ENCODE results near the gene ARHGAP26. TPM values are rescaled to one million over a fixed set of nuclear protein-coding genes. Genes with fewer than 3 reads are reported as not detected.
"Not testable (repeated sequence)": the region's sequence is repeated elsewhere in the genome, so short reads cannot be mapped to it uniquely, and the experiment has no call there.

Gene ARHGAP26
- polyA plus RNA-seq, 1 donor from 2014 or later: 1.6 TPM

DNA sequence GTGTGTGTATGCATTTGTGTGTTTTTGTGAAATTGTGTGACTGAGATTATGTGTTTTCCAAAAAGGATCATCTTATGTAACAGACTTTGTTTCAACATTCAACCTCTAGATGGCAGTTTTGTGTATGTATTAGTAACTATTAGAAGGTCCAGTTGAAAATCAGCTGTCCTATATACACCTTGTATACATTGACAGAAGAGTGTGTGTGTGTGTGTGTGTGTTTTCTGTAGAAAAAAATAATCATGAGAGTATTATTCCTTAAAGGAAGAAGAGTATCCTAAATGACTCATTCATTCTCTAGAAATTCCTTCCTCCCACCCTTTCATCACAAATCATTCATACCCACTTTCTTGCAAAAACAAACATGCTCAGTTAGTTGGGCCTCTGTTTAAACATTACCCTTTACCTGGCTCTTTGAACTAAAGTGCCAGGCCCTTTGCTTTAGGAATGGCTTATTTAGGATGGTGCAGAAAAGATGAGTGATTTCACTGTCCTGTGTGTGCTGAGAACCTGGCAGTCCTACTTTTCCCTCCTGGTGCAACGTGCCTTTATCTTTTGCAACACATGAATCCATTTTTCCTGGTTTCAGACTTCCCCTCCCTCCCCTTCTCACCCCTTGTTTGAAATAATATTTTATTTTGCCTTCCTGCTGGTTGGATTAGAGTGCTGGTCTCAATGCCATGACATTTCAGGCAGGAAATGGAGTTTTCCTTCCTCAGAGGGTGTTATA is 152.2 kb downstream of the ARHGAP26 start:
- H3K4me3 Mint-ChIP-seq: no peak overlapping the region
- peak overlapping the region in 2 of 3 donors; percentile 3 to 84 for H3K27ac Mint-ChIP-seq
- peaks cover 0 to 4% (median 3%) of the 10 kb centered on the region in 3 donors for H3K4me1 Mint-ChIP-seq
- no peaks in the 10 kb centered on the region for H3K9me3 Mint-ChIP-seq
- H3K36me3 Mint-ChIP-seq: no peaks in the 10 kb centered on the region
- no peaks in the 10 kb centered on the region for H3K27me3 Mint-ChIP-seq

- Mint-ChIP-seq H3K27ac (peak overlapping the region in 1 of 3 donors; percentile 3), H3K27me3 (no peaks in the 10 kb centered on the region), H3K36me3 (no peaks in the 10 kb centered on the region), H3K4me3 (no peak overlapping the region), H3K9me3 (no peaks in the 10 kb centered on the region), H3K4me1 (peaks cover 0 to 4% (median 3%) of the 10 kb centered on the region in 3 donors)
These were observed 154.1 kb downstream of the ARHGAP26 start for GRCh38 chr5:142924135-142924883.

- Mint-ChIP-seq H3K4me3 (no peak overlapping the region), H3K36me3 (peaks cover 4% of the 10 kb centered on the region), H3K27ac (peak overlapping the region in 1 of 3 donors; percentile 88), H3K27me3 (peaks cover 2% of the 10 kb centered on the region), H3K9me3 (no peaks in the 10 kb centered on the region), H3K4me1 (peaks cover 0 to 4% (median 3%) of the 10 kb centered on the region in 3 donors)
These were observed 155.6 kb downstream of the ARHGAP26 start for GRCh38 chr5:142925795-142926194.

DNA sequence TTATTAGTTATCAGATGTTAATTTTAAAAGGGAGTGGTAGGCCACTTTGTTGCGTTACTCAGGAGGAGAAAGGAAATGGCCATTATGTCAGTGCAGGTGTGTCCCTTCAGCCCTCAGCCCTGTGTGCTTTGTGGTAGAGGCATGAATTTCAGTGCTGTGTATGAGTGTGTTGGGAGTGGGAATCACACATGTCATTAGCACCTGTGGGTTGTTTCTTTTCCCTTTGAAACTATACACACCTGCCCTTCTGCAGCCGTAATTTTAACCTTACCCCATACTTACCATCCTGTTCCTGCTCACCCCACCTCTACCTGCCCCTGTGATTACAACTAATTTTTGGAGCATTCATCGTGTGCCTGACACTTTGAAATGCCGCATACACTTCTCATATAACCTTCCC is 156.4 kb downstream of the ARHGAP26 start:
- Mint-ChIP-seq H3K27ac (peak overlapping the region in 1 of 3 donors; percentile 88), H3K9me3 (no peaks in the 10 kb centered on the region), H3K27me3 (peaks cover 2% of the 10 kb centered on the region), H3K4me1 (peaks cover 0 to 4% (median 3%) of the 10 kb centered on the region in 3 donors), H3K36me3 (peaks cover 9% of the 10 kb centered on the region), H3K4me3 (no peak overlapping the region)

DNA sequence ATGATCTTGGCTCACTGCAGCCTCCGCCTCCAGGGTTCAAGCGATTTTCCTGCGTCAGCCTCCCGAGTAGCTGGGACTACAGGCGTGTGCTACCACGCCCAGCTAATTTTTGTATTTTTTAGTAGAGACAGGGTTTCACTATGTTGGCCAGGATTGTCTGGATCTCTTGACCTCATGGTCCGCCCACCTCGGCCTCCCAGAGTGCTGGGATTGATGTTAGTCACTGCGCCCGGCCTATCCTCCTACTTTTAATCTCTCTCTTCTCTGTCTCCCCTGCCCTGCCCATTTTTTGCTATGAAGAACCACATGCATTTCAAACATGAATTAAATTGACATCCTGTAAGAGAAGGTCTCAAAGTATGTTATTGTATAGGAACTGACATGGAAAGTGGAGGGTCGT is 158.8 kb downstream of the ARHGAP26 start:
- not testable (repeated sequence) for H3K27me3 Mint-ChIP-seq, H3K4me3 Mint-ChIP-seq, H3K9me3 Mint-ChIP-seq, H3K4me1 Mint-ChIP-seq
- Mint-ChIP-seq H3K36me3 (peaks cover 11% of the 10 kb centered on the region), H3K27ac (peak overlapping the region in 1 of 3 donors; percentile 59)

DNA sequence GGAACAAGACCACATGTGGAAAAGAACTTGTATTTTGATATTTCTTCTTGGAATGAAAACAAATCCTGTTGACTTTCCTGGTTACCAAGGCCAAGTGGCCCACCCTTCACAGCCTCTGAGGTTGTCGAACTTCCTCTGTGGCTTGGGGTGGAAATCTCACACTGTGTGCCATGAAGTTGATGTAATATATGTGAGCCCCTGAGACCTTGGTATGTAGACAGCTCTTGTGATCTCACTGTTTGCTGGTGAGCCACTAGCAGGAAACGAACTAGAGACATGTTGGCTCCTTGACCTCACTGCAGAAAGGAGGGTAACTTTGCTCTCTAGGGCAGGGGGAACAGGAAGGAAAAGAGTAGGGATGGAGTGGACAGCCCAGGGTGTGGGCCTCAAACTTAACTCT is 159.4 kb downstream of the ARHGAP26 start:
- Mint-ChIP-seq H3K27ac (peak overlapping the region in 1 of 3 donors; percentile 59), H3K36me3 (peaks cover 13% of the 10 kb centered on the region), H3K4me3 (no peak overlapping the region), H3K4me1 (peaks cover 0 to 2% (median 1%) of the 10 kb centered on the region in 3 donors), H3K9me3 (no peaks in the 10 kb centered on the region), H3K27me3 (peaks cover 2% of the 10 kb centered on the region)

DNA sequence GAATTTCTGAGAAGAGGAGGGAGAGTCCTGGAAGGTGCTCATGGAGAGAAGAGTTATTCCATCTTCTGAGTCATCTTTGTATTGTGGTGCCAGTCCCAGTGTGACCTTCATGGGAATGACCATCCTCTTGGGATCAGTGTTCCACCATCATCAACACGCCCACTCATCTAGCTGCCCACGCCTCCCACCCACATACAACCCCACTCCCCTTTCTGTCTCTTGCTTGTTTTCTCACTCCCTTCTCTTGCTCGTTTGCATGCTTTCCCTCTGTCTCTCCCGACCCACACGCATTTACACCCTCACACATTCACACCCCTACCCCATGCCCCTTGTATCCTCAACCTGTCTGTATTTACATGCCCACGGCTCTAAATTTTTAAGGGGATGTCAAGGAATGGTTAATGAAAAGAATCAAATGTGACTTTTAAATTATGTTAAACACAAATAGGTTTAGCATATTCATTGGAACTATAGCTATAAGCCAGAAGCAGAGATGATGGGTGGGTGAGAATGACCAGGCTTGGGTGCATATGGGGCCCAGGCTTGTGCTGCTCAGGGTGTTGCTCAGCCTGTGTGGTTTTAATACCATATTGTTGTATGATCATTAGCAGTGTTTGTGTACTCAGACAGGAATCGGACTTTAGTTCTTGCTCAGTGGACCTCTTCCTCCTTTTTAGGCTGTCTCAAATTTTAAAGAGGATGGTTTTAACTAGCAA is 160.4 kb downstream of the ARHGAP26 start:
- peaks cover 14% of the 10 kb centered on the region for H3K36me3 Mint-ChIP-seq
- H3K27me3 Mint-ChIP-seq: peaks cover 2% of the 10 kb centered on the region
- no peaks in the 10 kb centered on the region for H3K9me3 Mint-ChIP-seq
- H3K4me1 Mint-ChIP-seq: peaks cover 2 to 6% (median 3%) of the 10 kb centered on the region in 3 donors
- H3K4me3 Mint-ChIP-seq: peak overlapping the region in 1 of 4 donors; percentile 48
- H3K27ac Mint-ChIP-seq: peak overlapping the region in 2 of 3 donors; percentile 53 to 59

- peaks cover 2% of the 10 kb centered on the region for H3K27me3 Mint-ChIP-seq
- peaks cover 7 to 10% (median 9%) of the 10 kb centered on the region in 3 donors for H3K4me1 Mint-ChIP-seq
- no peak overlapping the region for H3K27ac Mint-ChIP-seq
- no peaks in the 10 kb centered on the region for H3K9me3 Mint-ChIP-seq
- H3K4me3 Mint-ChIP-seq: no peak overlapping the region
- peaks cover 14% of the 10 kb centered on the region for H3K36me3 Mint-ChIP-seq
These were observed 161.9 kb downstream of the ARHGAP26 start for GRCh38 chr5:142931896-142932686.

- H3K4me1 Mint-ChIP-seq: peaks cover 7 to 10% (median 9%) of the 10 kb centered on the region in 3 donors
- H3K9me3 Mint-ChIP-seq: no peaks in the 10 kb centered on the region
- H3K4me3 Mint-ChIP-seq: no peak overlapping the region
- peaks cover 14% of the 10 kb centered on the region for H3K36me3 Mint-ChIP-seq
- no peak overlapping the region for H3K27ac Mint-ChIP-seq
- H3K27me3 Mint-ChIP-seq: peaks cover 2% of the 10 kb centered on the region
These were observed 164.0 kb downstream of the ARHGAP26 start for GRCh38 chr5:142934051-142934762.

DNA sequence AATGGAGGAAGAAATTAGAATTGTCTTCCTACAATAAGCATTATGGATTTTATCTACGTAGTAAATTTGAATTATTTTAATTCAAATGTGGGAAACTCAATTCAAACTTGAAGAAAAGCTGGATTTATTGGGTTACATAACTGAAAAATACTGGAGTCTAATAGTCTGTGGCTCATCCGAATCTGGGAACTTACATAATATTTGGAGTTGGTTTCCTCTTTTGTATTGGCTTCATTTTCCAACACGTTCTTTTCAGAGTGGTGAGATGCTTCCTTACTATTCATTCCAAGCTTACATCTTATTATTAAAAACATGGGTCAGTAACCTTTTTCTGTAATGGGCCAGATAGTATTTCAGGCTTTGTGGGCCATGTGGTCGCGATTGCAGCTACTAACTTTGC is 164.8 kb downstream of the ARHGAP26 start:
- no peaks in the 10 kb centered on the region for H3K9me3 Mint-ChIP-seq
- no peak overlapping the region for H3K27ac Mint-ChIP-seq
- H3K27me3 Mint-ChIP-seq: peaks cover 2% of the 10 kb centered on the region
- peaks cover 14% of the 10 kb centered on the region for H3K36me3 Mint-ChIP-seq
- H3K4me3 Mint-ChIP-seq: no peak overlapping the region
- H3K4me1 Mint-ChIP-seq: peaks cover 7 to 10% (median 9%) of the 10 kb centered on the region in 3 donors

- H3K4me1 Mint-ChIP-seq: peaks cover 7 to 10% (median 9%) of the 10 kb centered on the region in 3 donors
- H3K27me3 Mint-ChIP-seq: no peaks in the 10 kb centered on the region
- peaks cover 9% of the 10 kb centered on the region for H3K36me3 Mint-ChIP-seq
- H3K27ac Mint-ChIP-seq: no peak overlapping the region
- H3K9me3 Mint-ChIP-seq: peaks cover 0 to 2% (median 0%) of the 10 kb centered on the region in 3 donors
- no peak overlapping the region for H3K4me3 Mint-ChIP-seq
These were observed 167.2 kb downstream of the ARHGAP26 start for GRCh38 chr5:142937374-142937773.

GRCh38 chr5:142938266-142938880 is 168.2 kb downstream of the ARHGAP26 start:
- H3K9me3 Mint-ChIP-seq: peaks cover 0 to 2% (median 0%) of the 10 kb centered on the region in 3 donors
- H3K4me3 Mint-ChIP-seq: no peak overlapping the region
- H3K27me3 Mint-ChIP-seq: no peaks in the 10 kb centered on the region
- peaks cover 8% of the 10 kb centered on the region for H3K36me3 Mint-ChIP-seq
- H3K27ac Mint-ChIP-seq: no peak overlapping the region
- peaks cover 7 to 10% (median 9%) of the 10 kb centered on the region in 3 donors for H3K4me1 Mint-ChIP-seq

DNA sequence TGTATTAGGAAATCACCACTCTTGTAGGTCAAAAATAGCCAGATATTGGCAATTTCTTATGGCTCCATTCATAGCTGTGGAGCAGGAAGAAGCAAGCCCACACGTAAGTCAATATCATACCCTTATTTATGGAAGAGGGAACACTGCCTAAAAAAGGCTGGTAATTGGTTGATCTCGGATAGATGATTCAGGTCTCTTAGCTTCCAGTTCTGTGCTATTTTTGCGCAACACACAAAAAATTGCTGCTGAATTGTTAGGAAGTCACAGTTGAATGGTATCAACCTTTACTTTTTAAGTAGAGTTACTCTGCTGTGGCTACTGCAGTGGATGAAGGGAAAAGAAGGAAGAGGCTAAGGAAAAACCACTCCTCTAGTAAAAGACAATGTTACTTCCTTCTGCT is 168.8 kb downstream of the ARHGAP26 start:
- H3K36me3 Mint-ChIP-seq: peaks cover 6% of the 10 kb centered on the region
- no peak overlapping the region for H3K27ac Mint-ChIP-seq
- H3K4me1 Mint-ChIP-seq: peaks cover 7 to 10% (median 9%) of the 10 kb centered on the region in 3 donors
- no peak overlapping the region for H3K4me3 Mint-ChIP-seq
- no peaks in the 10 kb centered on the region for H3K27me3 Mint-ChIP-seq
- peaks cover 0 to 2% (median 0%) of the 10 kb centered on the region in 3 donors for H3K9me3 Mint-ChIP-seq

Data from IgD-negative memory B cell (primary cell).